Measurements from ENCODE around the gene PTCD1. TPM values are rescaled to one million over a fixed set of nuclear protein-coding genes. Genes with fewer than 3 reads are reported as not detected.
A peak's percentile ranks its signal among the peaks of the same experiment; 100 is the strongest.

The PTCD1 gene
- 10 to 100 TPM in 1 of 7 donors, 1 to 10 TPM in 6; 4.0 to 17.5 (median 7.5) TPM for total RNA-seq
- polyA plus RNA-seq, result 1 to 10 TPM; 2.1 to 4.4 (median 3.2) TPM
- long read RNA-seq, donor 1, result 0 reads
- long read RNA-seq, donor 2, full-length matches to known transcripts, result 1 of 1 reads
- long read RNA-seq, donor 2, partial matches to known transcripts, result 0 of 1 reads
- long read RNA-seq, donor 2, other reads (novel, unspliced or antisense), result 0 of 1 reads

- intact Hi-C loops (cut with DNase I; ENCODE audit: low total_unique reads), result no loop called here
- no peak for TF ChIP-seq POLR2A (IDR thresholded peaks at IDR 0.05)
- TF ChIP-seq CTCF (IDR thresholded peaks at IDR 0.05 in 8 of 11, conservative IDR thresholded peaks at IDR 0.05 in 3 of 11), result peak in 1 of 11 experiments; percentile 17
- peak; percentile 82 to 90 (median 88) for TF ChIP-seq POLR2AphosphoS5 (IDR thresholded peaks at IDR 0.05)
- peak; percentile 99 for DNase-seq
- 0 to 1% (median 1%) methylated on average over 33 to 89 of the region's 89 CpGs for WGBS, 5 donors
- Histone ChIP-seq H3K9me3 (no peaks in the 10 kb centered on the region), H3K4me3 (peak within 1 kb of the TSS; percentile 78 to 99 (median 96)), H3K27ac (peak within 1 kb of the TSS; percentile 80 to 94 (median 86)), H3K4me1 (peaks cover 13 to 68% (median 40%) of the 10 kb centered on the region in 6 donors), H3K27me3 (replicated peaks in 1 of 7) (no peaks in the 10 kb centered on the region), H3K36me3 (peaks cover 0 to 37% (median 18%) of the 10 kb centered on the region in 6 donors)
Observed at GRCh38 chr7:99438573-99439480, at the start of gene PTCD1, which contains the start of gene CPSF4. Gene PTCD1 (minus strand): TSS chr7:99438798. CDS start chr7:99435242, 3,556 bp downstream. Gene CPSF4 (plus strand): TSS chr7:99438943. CDS start chr7:99439083, 140 bp downstream.

DNA sequence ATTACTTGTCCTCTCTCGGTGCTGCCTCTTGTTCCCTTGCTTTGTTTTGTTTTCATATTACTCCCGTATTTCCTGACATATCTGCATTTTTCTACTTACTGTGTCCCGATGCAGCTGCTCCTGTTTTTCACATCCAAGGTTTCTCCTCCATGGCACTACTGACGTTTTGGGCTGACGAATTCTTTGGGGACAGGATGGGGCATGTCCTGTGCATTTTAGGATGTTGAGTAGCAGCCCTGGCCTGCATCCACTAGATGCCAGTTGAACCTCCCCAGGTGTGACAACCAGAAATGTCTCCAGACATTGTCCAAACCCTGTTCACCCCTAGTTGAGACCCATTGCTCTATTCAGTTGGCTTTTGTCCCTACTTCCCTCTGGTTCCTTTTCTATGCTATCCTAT is 46.5 kb upstream of the PTCD1 start:
- no peak overlapping the region for H3K4me3 ChIP-seq
- no peaks in the 10 kb centered on the region for H3K4me1 ChIP-seq
- H3K27me3 ChIP-seq (replicated peaks in 1 of 7), result no peaks in the 10 kb centered on the region
- intact Hi-C loops (cut with DNase I; ENCODE audit: low total_unique reads), result no loop called here
- H3K27ac ChIP-seq, result no peak overlapping the region
- H3K36me3 ChIP-seq, result peaks cover 0 to 95% (median 27%) of the 10 kb centered on the region in 6 donors
- TF ChIP-seq POLR2A (IDR thresholded peaks at IDR 0.05), result no peak
- TF ChIP-seq CTCF (IDR thresholded peaks at IDR 0.05 in 8 of 11, conservative IDR thresholded peaks at IDR 0.05 in 3 of 11), result no peak
- TF ChIP-seq POLR2AphosphoS5 (IDR thresholded peaks at IDR 0.05), result no peak
- DNase-seq, result no peak
- WGBS, 5 donors, result 89 to 94% (median 91%) methylated on average over 5 of the region's 5 CpGs
- no peaks in the 10 kb centered on the region for H3K9me3 ChIP-seq

DNA sequence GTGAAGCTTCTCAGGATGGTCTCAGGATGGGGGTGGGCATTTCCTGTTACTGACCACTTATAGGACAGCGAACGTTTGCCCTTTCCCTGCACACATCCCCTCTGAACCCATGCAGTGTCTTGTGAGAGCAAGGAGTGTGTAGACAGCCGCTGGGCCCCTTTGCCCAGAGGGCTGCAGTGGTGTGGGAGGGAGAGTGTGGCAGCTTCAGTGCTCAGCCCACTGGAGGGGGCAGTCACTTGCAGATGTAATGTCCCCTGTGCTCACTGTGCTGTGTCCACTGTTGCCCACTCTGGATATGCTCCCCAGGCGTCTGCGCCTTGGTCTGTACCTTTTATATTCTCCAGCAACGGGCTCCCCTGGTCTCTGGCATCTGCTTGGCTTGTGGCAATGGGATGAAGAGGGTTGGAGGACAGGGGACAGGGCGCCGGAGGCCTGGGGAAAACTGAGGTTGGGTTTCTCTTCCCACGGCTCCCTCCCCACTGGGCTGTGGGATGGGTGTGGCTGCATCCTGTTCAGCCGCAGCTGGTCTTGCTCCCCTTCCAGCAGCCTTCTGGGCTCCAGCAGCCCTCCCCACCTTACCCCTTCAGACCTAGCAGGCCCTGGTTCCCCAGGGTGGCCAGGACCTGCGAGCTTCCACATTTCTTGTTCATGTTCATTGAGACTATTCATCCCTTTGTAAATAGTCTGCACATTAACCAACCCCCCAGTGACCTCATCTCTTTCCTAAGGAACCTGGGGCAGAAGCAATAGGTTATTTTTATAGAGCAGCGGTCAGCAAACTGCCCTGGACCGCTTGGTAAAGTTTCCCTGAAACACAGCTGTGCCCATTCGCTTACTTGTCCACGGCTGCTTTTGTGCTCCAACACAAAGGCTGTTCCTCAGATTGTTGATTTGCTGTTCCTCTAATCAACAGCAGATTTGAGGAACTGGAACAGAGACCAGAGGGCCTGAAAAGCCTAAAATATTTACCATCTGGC is 40.2 kb upstream of the PTCD1 start:
- WGBS, 5 donors, result 59 to 70% (median 63%) methylated on average over 12 to 15 of the region's 15 CpGs
- DNase-seq, result peak; percentile 58
- Histone ChIP-seq H3K9me3 (no peaks in the 10 kb centered on the region), H3K4me3 (no peak overlapping the region), H3K4me1 (peaks cover 11 to 49% (median 23%) of the 10 kb centered on the region in 6 donors), H3K36me3 (peaks cover 0 to 76% (median 18%) of the 10 kb centered on the region in 6 donors), H3K27ac (peak overlapping the region in 5 of 8 donors; percentile 13 to 63 (median 48)), H3K27me3 (replicated peaks in 1 of 7) (no peaks in the 10 kb centered on the region)
- TF ChIP-seq POLR2AphosphoS5 (IDR thresholded peaks at IDR 0.05) (peak in 2 of 3 donors; percentile 7 to 57), POLR2A (IDR thresholded peaks at IDR 0.05) (no peak)
- intact Hi-C loops (cut with DNase I; ENCODE audit: low total_unique reads), result no loop called here

- H3K4me3 ChIP-seq, result no peak overlapping the region
- 83 to 94% (median 87%) methylated on average over 5 of the region's 5 CpGs for WGBS, 5 donors
Observed at GRCh38 chr7:99476107-99476506, 37.5 kb upstream of the PTCD1 start.

More at GRCh38 chr7:99476107-99476506, 37.5 kb upstream of the PTCD1 start:
- DNase-seq, result no peak
- intact Hi-C loops (cut with DNase I; ENCODE audit: low total_unique reads), result no loop called here
- Histone ChIP-seq H3K27me3 (replicated peaks in 1 of 7) (no peaks in the 10 kb centered on the region), H3K9me3 (no peaks in the 10 kb centered on the region), H3K27ac (no peak overlapping the region), H3K36me3 (peaks cover 0 to 50% (median 12%) of the 10 kb centered on the region in 6 donors), H3K4me1 (peaks cover 17 to 71% (median 31%) of the 10 kb centered on the region in 6 donors)
- TF ChIP-seq CTCF (IDR thresholded peaks at IDR 0.05 in 8 of 11, conservative IDR thresholded peaks at IDR 0.05 in 3 of 11) (no peak), POLR2AphosphoS5 (IDR thresholded peaks at IDR 0.05) (no peak), POLR2A (IDR thresholded peaks at IDR 0.05) (no peak)

Data from spleen (tissue), 13 donors.